Neural progenitor cell (in vitro differentiated cells): ENCODE results near the gene KLF2. TPM values are rescaled to one million over a fixed set of nuclear protein-coding genes. Genes with fewer than 3 reads are reported as not detected.

Experiments
- DNase-seq: peaks from one replicate; pipeline ENCODE4 v3.0.0-alpha.2; 2016; ENCODE audit warnings: low spot score
- H2AFZ ChIP-seq: fragments of 200-600 bp; sonication (generic); replicated peaks from 2 replicates; pipeline ENCODE4 v1.6.1; 2016; ENCODE audit warnings: antibody characterized with exemption
- H3F3A ChIP-seq: fragments of 200-600 bp; sonication (generic); 2 replicates; pipeline ENCODE4 v1.6.1; 2016; ENCODE audit warnings: antibody characterized with exemption, low read depth
- H3K27ac ChIP-seq: fragments of 200-600 bp; sonication (generic); 2 replicates; pipeline ENCODE4 v1.5.1; 2016; ENCODE audit warnings: mild to moderate bottlenecking
- H3K27me3 ChIP-seq: fragments of 200-600 bp; sonication (generic); 2 replicates; pipeline ENCODE4 v1.6.1; 2016; ENCODE audit warnings: mild to moderate bottlenecking, moderate library complexity
- H3K36me3 ChIP-seq: fragments of 200-600 bp; sonication (generic); 2 replicates; pipeline ENCODE4 v1.5.1; 2016
- H3K4me1 ChIP-seq: fragments of 200-600 bp; sonication (generic); 2 replicates; pipeline ENCODE4 v1.6.1; 2016; ENCODE audit warnings: mixed run types
- H3K4me2 ChIP-seq: fragments of 200-600 bp; sonication (generic); 2 replicates; pipeline ENCODE4 v1.6.1; 2016
- H3K4me3 ChIP-seq: fragments of 200-600 bp; sonication (generic); 2 replicates; pipeline ENCODE4 v1.5.1; 2016
- H3K79me2 ChIP-seq: fragments of 200-600 bp; sonication (generic); 2 replicates; pipeline ENCODE4 v1.6.1; 2016; ENCODE audit warnings: low read depth
- H3K9ac ChIP-seq: fragments of 200-600 bp; sonication (generic); 2 replicates; pipeline ENCODE4 v1.6.1; 2016
- H3K9me3 ChIP-seq: fragments of 200-600 bp; sonication (generic); 2 replicates; pipeline ENCODE4 v1.5.1; 2016; ENCODE audit warnings: low read depth
- H4K20me1 ChIP-seq: fragments of 200-600 bp; sonication (generic); 2 replicates; pipeline ENCODE4 v1.6.1; 2016; ENCODE audit warnings: low read depth
- H3K27ac Mint-ChIP-seq: 3 replicates; pipeline ENCODE4 v1.8.0; 2021; ENCODE audit warnings: mixed read lengths
- H3K27me3 Mint-ChIP-seq: 2 replicates; pipeline ENCODE4 v1.8.0; 2022; ENCODE audit warnings: low read depth, mild to moderate bottlenecking, inconsistent platforms, moderate library complexity, mixed read lengths; ENCODE audit not compliant: insufficient read depth
- H3K36me3 Mint-ChIP-seq: 3 replicates; pipeline ENCODE4 v1.8.0; 2021; ENCODE audit warnings: mixed read lengths
- H3K4me1 Mint-ChIP-seq: 3 replicates; pipeline ENCODE4 v1.8.0; 2021; ENCODE audit warnings: mixed read lengths
- H3K4me3 Mint-ChIP-seq: 3 replicates; pipeline ENCODE4 v1.8.0; 2021; ENCODE audit warnings: mild to moderate bottlenecking, moderate library complexity, mixed read lengths
- H3K9me3 Mint-ChIP-seq: 3 replicates; pipeline ENCODE4 v1.8.0; 2020; ENCODE audit warnings: mixed read lengths
- CTCF ChIP-seq: fragments of 200-600 bp; sonication (generic); IDR thresholded peaks from 2 replicates; pipeline ENCODE4 v1.5.1; 2017; ENCODE audit warnings: antibody characterized with exemption, mild to moderate bottlenecking
- EZH2 ChIP-seq: fragments of 200-600 bp; sonication (generic); IDR thresholded peaks from 2 replicates; pipeline ENCODE4 v1.6.1; 2017; ENCODE audit warnings: antibody characterized with exemption, mild to moderate bottlenecking, moderate library complexity
- EZH2phosphoT487 ChIP-seq: fragments of 200-600 bp; sonication (generic); IDR thresholded peaks from 2 replicates; pipeline ENCODE4 v1.6.1; 2017; ENCODE audit warnings: antibody characterized with exemption
- total RNA-seq: library from RNA; depleted of rRNA; stranded (reverse); fragments of >200 nt; gene quantifications from 2 replicates; pipeline ENCODE4 v1.2.3, GENCODE V29; 2015; ENCODE audit warnings: low replicate concordance

Gene KLF2
- total RNA-seq, 1 donor from 2014 or later, result not detected

- no peak overlapping the region for H3K27ac Mint-ChIP-seq
- no peaks in the 10 kb centered on the region for H3K4me1 ChIP-seq
Observed at GRCh38 chr19:16375936-16376185, 51.2 kb downstream of the KLF2 start.

GRCh38 chr19:16376241-16376640 is 51.6 kb downstream of the KLF2 start:
- Histone ChIP-seq H3K79me2 (no peaks in the 10 kb centered on the region), H3K27me3 (no peaks in the 10 kb centered on the region), H3K4me2 (no peak overlapping the region), H2AFZ (no peak overlapping the region), H3F3A (no peaks in the 10 kb centered on the region), H3K4me3 (no peak overlapping the region), H3K9me3 (no peaks in the 10 kb centered on the region), H3K9ac (no peak overlapping the region), H3K27ac (no peak overlapping the region), H3K36me3 (no peaks in the 10 kb centered on the region), H3K4me1 (no peaks in the 10 kb centered on the region), H4K20me1 (peaks cover 4% of the 10 kb centered on the region)
- no peak for DNase-seq
- H3K27me3 Mint-ChIP-seq, result peaks cover 5% of the 10 kb centered on the region
- H3K9me3 Mint-ChIP-seq, result no peaks in the 10 kb centered on the region
- peaks cover 24% of the 10 kb centered on the region for H3K36me3 Mint-ChIP-seq
- H3K27ac Mint-ChIP-seq, result no peak overlapping the region
- peak overlapping the region; percentile 19 for H3K4me3 Mint-ChIP-seq
- TF ChIP-seq CTCF (no peak), EZH2phosphoT487 (no peak), EZH2 (no peak)
- H3K4me1 Mint-ChIP-seq, result no peaks in the 10 kb centered on the region

More at GRCh38 chr19:16375936-16376185, 51.2 kb downstream of the KLF2 start:
- Histone ChIP-seq H3K9ac (no peak overlapping the region), H4K20me1 (peaks cover 8% of the 10 kb centered on the region), H3K9me3 (no peaks in the 10 kb centered on the region), H3K27ac (no peak overlapping the region), H2AFZ (no peak overlapping the region), H3K27me3 (no peaks in the 10 kb centered on the region), H3F3A (no peaks in the 10 kb centered on the region), H3K36me3 (no peaks in the 10 kb centered on the region), H3K4me3 (no peak overlapping the region), H3K79me2 (no peaks in the 10 kb centered on the region), H3K4me2 (no peak overlapping the region)
- no peak for DNase-seq
- Mint-ChIP-seq H3K4me1 (no peaks in the 10 kb centered on the region), H3K9me3 (no peaks in the 10 kb centered on the region), H3K4me3 (peak overlapping the region; percentile 19), H3K27me3 (peaks cover 5% of the 10 kb centered on the region), H3K36me3 (peaks cover 28% of the 10 kb centered on the region)
- TF ChIP-seq EZH2phosphoT487 (no peak), EZH2 (no peak), CTCF (no peak)

- Mint-ChIP-seq H3K4me1 (no peaks in the 10 kb centered on the region), H3K4me3 (no peak overlapping the region), H3K27me3 (peaks cover 5% of the 10 kb centered on the region), H3K9me3 (no peaks in the 10 kb centered on the region), H3K27ac (no peak overlapping the region), H3K36me3 (peaks cover 22% of the 10 kb centered on the region)
- Histone ChIP-seq H2AFZ (no peak overlapping the region), H3K27me3 (no peaks in the 10 kb centered on the region), H3K9ac (no peak overlapping the region), H3K27ac (no peak overlapping the region), H3K36me3 (no peaks in the 10 kb centered on the region), H3K4me3 (no peak overlapping the region), H3K4me2 (no peak overlapping the region), H3F3A (no peaks in the 10 kb centered on the region), H4K20me1 (no peaks in the 10 kb centered on the region), H3K4me1 (no peaks in the 10 kb centered on the region), H3K79me2 (no peaks in the 10 kb centered on the region), H3K9me3 (no peaks in the 10 kb centered on the region)
- peak; percentile 52 for TF ChIP-seq CTCF
- no peak for TF ChIP-seq EZH2phosphoT487
- TF ChIP-seq EZH2, result no peak
- DNase-seq, result peak; percentile 34
Observed at GRCh38 chr19:16376649-16377048, 52.0 kb downstream of the KLF2 start.

- Mint-ChIP-seq H3K4me1 (no peaks in the 10 kb centered on the region), H3K27me3 (peaks cover 5% of the 10 kb centered on the region), H3K27ac (no peak overlapping the region), H3K9me3 (no peaks in the 10 kb centered on the region), H3K4me3 (no peak overlapping the region), H3K36me3 (peaks cover 20% of the 10 kb centered on the region)
- no peaks in the 10 kb centered on the region for H3K79me2 ChIP-seq
- no peaks in the 10 kb centered on the region for H3K4me1 ChIP-seq
- H3K27ac ChIP-seq, result no peak overlapping the region
- DNase-seq, result no peak
- H3K36me3 ChIP-seq, result no peaks in the 10 kb centered on the region
- no peaks in the 10 kb centered on the region for H4K20me1 ChIP-seq
- TF ChIP-seq EZH2phosphoT487 (no peak), EZH2 (no peak), CTCF (no peak)
- no peak overlapping the region for H3K4me2 ChIP-seq
- no peaks in the 10 kb centered on the region for H3K9me3 ChIP-seq
- no peak overlapping the region for H2AFZ ChIP-seq
- no peak overlapping the region for H3K4me3 ChIP-seq
- no peaks in the 10 kb centered on the region for H3K27me3 ChIP-seq
- H3K9ac ChIP-seq, result no peak overlapping the region
- no peaks in the 10 kb centered on the region for H3F3A ChIP-seq
Observed at GRCh38 chr19:16377521-16377920, 52.9 kb downstream of the KLF2 start.
